Hepatocyte (in vitro differentiated cells): ENCODE results near the gene CEACAM21. TPM values are rescaled to one million over a fixed set of nuclear protein-coding genes. Genes with fewer than 3 reads are reported as not detected.
A peak's percentile ranks its signal among the peaks of the same experiment; 100 is the strongest.

Experiments
- DNase-seq: peaks from one replicate; pipeline ENCODE4 v3.0.0-alpha.2; 2016; ENCODE audit warnings: low spot score
- H2AFZ ChIP-seq: fragments of 200-600 bp; sonication (generic); 2 replicates; pipeline ENCODE4 v1.6.0; 2016; ENCODE audit warnings: antibody characterized with exemption, mild to moderate bottlenecking
- H3K27ac ChIP-seq: fragments of 200-600 bp; sonication (generic); 2 replicates; pipeline ENCODE4 v1.5.1; 2016; ENCODE audit warnings: mild to moderate bottlenecking
- H3K27me3 ChIP-seq: fragments of 200-600 bp; sonication (generic); 2 replicates; pipeline ENCODE4 v1.6.1; 2016
- H3K36me3 ChIP-seq: fragments of 200-600 bp; sonication (generic); replicated peaks from 2 replicates; pipeline ENCODE4 v1.5.1; 2016; ENCODE audit warnings: low read depth; ENCODE audit not compliant: insufficient read depth
- H3K4me1 ChIP-seq: fragments of 200-600 bp; sonication (generic); 2 replicates; pipeline ENCODE4 v1.5.1; 2016; ENCODE audit warnings: mild to moderate bottlenecking, moderate library complexity; ENCODE audit not compliant: insufficient read depth
- H3K4me2 ChIP-seq: fragments of 200-600 bp; sonication (generic); 2 replicates; pipeline ENCODE4 v1.6.0; 2016
- H3K4me3 ChIP-seq: fragments of 200-600 bp; sonication (generic); 2 replicates; pipeline ENCODE4 v1.5.1; 2016; ENCODE audit warnings: mild to moderate bottlenecking
- H3K79me2 ChIP-seq: fragments of 200-600 bp; sonication (generic); 2 replicates; pipeline ENCODE4 v1.6.0; 2017; ENCODE audit warnings: mild to moderate bottlenecking
- H3K9me2 ChIP-seq: fragments of 200-600 bp; sonication (generic); replicated peaks from 2 replicates; pipeline ENCODE4 v1.6.0; 2017; ENCODE audit warnings: mild to moderate bottlenecking; ENCODE audit not compliant: insufficient read depth
- H3K9me3 ChIP-seq: fragments of 200-600 bp; sonication (generic); 2 replicates; pipeline ENCODE4 v1.5.1; 2016; ENCODE audit warnings: low read depth, mild to moderate bottlenecking
- H4K20me1 ChIP-seq: fragments of 200-600 bp; sonication (generic); 2 replicates; pipeline ENCODE4 v1.6.0; 2016; ENCODE audit warnings: mild to moderate bottlenecking; ENCODE audit not compliant: insufficient read depth, poor library complexity, severe bottlenecking
- CTCF ChIP-seq: fragments of 200-600 bp; sonication (generic); IDR thresholded peaks from 2 replicates; pipeline ENCODE4 v1.5.1; 2016; ENCODE audit warnings: antibody characterized with exemption, mild to moderate bottlenecking; ENCODE audit not compliant: poor library complexity
- EZH2 ChIP-seq: fragments of 200-600 bp; sonication (generic); IDR thresholded peaks from 2 replicates; pipeline ENCODE4 v1.6.1; 2016; ENCODE audit warnings: antibody characterized with exemption, mild to moderate bottlenecking, borderline replicate concordance
- EZH2phosphoT487 ChIP-seq: fragments of 200-600 bp; sonication (generic); IDR thresholded peaks from one replicate; pipeline ENCODE4 v1.6.1; 2018; ENCODE audit warnings: antibody characterized with exemption, mild to moderate bottlenecking, low read depth, moderate library complexity; ENCODE audit not compliant: unreplicated experiment, severe bottlenecking
- WGBS: methylation state at CpG from one replicate; pipeline ENCODE4 v1.1.6; 2016; ENCODE audit warnings: low lambda C conversion rate; ENCODE audit errors: missing lambda C conversion rate; 5-methylcytosine and 5-hydroxymethylcytosine counted together
- polyA plus RNA-seq: library from polyadenylated mRNA; unstranded; fragments of >200 nt; fragmentation: Nextera tagmentation; extraction: Ambion mirVana; gene quantifications from 2 replicates; pipeline ENCODE4 v1.2.1, GENCODE V29; 2016
- total RNA-seq: library from RNA; depleted of rRNA; stranded (reverse); fragments of >200 nt; gene quantifications from 2 replicates; pipeline ENCODE4 v1.2.3, GENCODE V29; 2014

CEACAM21 gene
- total and polyA plus RNA-seq, 2 experiments from 2014 or later: 0.33 TPM; not detected in 1

- Histone ChIP-seq H3K4me2 (no peak overlapping the region), H3K27ac (no peak overlapping the region), H3K9me3 (no peaks in the 10 kb centered on the region), H3K9me2 (no peaks in the 10 kb centered on the region), H3K4me3 (no peak overlapping the region), H2AFZ (no peak overlapping the region), H3K79me2 (no peaks in the 10 kb centered on the region), H3K4me1 (no peaks in the 10 kb centered on the region), H3K27me3 (no peaks in the 10 kb centered on the region), H3K36me3 (no peaks in the 10 kb centered on the region), H4K20me1 (no peaks in the 10 kb centered on the region)
- TF ChIP-seq CTCF: peak; percentile 22
- TF ChIP-seq EZH2: no peak
- TF ChIP-seq EZH2phosphoT487: no peak
- WGBS: 60% methylated on average over 13 of the region's 13 CpGs
- DNase-seq: no peak
Measured at GRCh38 chr19:41541990-41542584, 33.9 kb upstream of the CEACAM21 start.

- no peak overlapping the region for H3K4me2 ChIP-seq
- no peak overlapping the region for H3K27ac ChIP-seq
- H3K79me2 ChIP-seq: no peaks in the 10 kb centered on the region
- no peaks in the 10 kb centered on the region for H3K9me2 ChIP-seq
- H3K4me3 ChIP-seq: no peak overlapping the region
- H3K9me3 ChIP-seq: no peaks in the 10 kb centered on the region
- no peak for DNase-seq
- no peaks in the 10 kb centered on the region for H4K20me1 ChIP-seq
- H2AFZ ChIP-seq: no peak overlapping the region
- WGBS: 69% methylated on average over 4 of the region's 4 CpGs
- no peak for TF ChIP-seq CTCF
- no peak for TF ChIP-seq EZH2
- TF ChIP-seq EZH2phosphoT487: no peak
- no peaks in the 10 kb centered on the region for H3K36me3 ChIP-seq
- H3K27me3 ChIP-seq: no peaks in the 10 kb centered on the region
- no peaks in the 10 kb centered on the region for H3K4me1 ChIP-seq
Measured at GRCh38 chr19:41542622-41543021, 33.3 kb upstream of the CEACAM21 start.

GRCh38 chr19:41543582-41543981 lies 32.4 kb upstream of the CEACAM21 start:
- Histone ChIP-seq H3K27ac (no peak overlapping the region), H3K9me3 (no peaks in the 10 kb centered on the region), H3K36me3 (no peaks in the 10 kb centered on the region), H3K4me1 (no peaks in the 10 kb centered on the region), H4K20me1 (no peaks in the 10 kb centered on the region), H3K79me2 (no peaks in the 10 kb centered on the region), H3K27me3 (no peaks in the 10 kb centered on the region), H3K4me2 (no peak overlapping the region), H3K4me3 (no peak overlapping the region), H3K9me2 (no peaks in the 10 kb centered on the region), H2AFZ (no peak overlapping the region)
- TF ChIP-seq EZH2phosphoT487 (no peak), CTCF (no peak), EZH2 (no peak)
- DNase-seq: no peak
- 62% methylated on average over 2 of the region's 2 CpGs for WGBS
